22Rv1 (cell line): Measurements from ENCODE around the gene SNX9.

Experiments
- ZFX ChIP-seq: fragments of 450-650 bp; IDR thresholded peaks from 2 replicates; pipeline ENCODE4 v1.6.1; 2017; ENCODE audit warnings: antibody characterized with exemption, borderline replicate concordance
- TF ChIP-seq, protein P1 (sequence below): fragments of 450-650 bp; IDR thresholded peaks from 2 replicates; pipeline ENCODE4 v1.5.1; 2017; ENCODE audit warnings: mild to moderate bottlenecking

GRCh38 chr6:157842212-157842611, 19.2 kb downstream of the SNX9 start:
- TF ChIP-seq, protein P1, sequence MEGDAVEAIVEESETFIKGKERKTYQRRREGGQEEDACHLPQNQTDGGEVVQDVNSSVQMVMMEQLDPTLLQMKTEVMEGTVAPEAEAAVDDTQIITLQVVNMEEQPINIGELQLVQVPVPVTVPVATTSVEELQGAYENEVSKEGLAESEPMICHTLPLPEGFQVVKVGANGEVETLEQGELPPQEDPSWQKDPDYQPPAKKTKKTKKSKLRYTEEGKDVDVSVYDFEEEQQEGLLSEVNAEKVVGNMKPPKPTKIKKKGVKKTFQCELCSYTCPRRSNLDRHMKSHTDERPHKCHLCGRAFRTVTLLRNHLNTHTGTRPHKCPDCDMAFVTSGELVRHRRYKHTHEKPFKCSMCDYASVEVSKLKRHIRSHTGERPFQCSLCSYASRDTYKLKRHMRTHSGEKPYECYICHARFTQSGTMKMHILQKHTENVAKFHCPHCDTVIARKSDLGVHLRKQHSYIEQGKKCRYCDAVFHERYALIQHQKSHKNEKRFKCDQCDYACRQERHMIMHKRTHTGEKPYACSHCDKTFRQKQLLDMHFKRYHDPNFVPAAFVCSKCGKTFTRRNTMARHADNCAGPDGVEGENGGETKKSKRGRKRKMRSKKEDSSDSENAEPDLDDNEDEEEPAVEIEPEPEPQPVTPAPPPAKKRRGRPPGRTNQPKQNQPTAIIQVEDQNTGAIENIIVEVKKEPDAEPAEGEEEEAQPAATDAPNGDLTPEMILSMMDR, result no peak
- TF ChIP-seq ZFX, result no peak
